Breast epithelium (tissue), 3 donors: ENCODE measurements around the gene USP43.

Experiments
- CTCF ChIP-seq, 3 donors: fragments of 450-650 bp; IDR thresholded peaks; one replicate each; pipeline ENCODE4 v1.5.1; 2016 to 2017; ENCODE audit warnings: antibody characterized with exemption in 3 of 3, mild to moderate bottlenecking in 3 of 3, moderate library complexity in 3 of 3
- POLR2A ChIP-seq: fragments of 450-650 bp; IDR thresholded peaks from one replicate; pipeline ENCODE4 v1.6.1; 2016; ENCODE audit warnings: antibody characterized with exemption, mild to moderate bottlenecking, moderate library complexity
- POLR2AphosphoS5 ChIP-seq, 3 donors: sonication (generic); formaldehyde crosslinking; IDR thresholded peaks; one replicate each; pipeline ENCODE4 v1.6.1; 2017; ENCODE audit warnings: antibody characterized with exemption in 3 of 3

- TF ChIP-seq CTCF (IDR thresholded peaks at IDR 0.05) (no peak), POLR2AphosphoS5 (IDR thresholded peaks at IDR 0.05) (no peak), POLR2A (no peak)
These were observed 13.4 kb downstream of the USP43 start for GRCh38 chr17:9658593-9659211.
